ENCODE data around the gene UCP2. TPM values are rescaled to one million over a fixed set of nuclear protein-coding genes. Genes with fewer than 3 reads are reported as not detected.

UCP2 gene
- total and polyA plus RNA-seq, 9 of the 15 experiments (the other 6 are each of a cell fraction or from before 2014, with no cell fraction given) = 19.2 to 216 (median 87.9) TPM

- peak; percentile 45 to 57 (median 52) for DNase-seq (ENCODE audit: extremely low read depth in 1 of 4, low spot score in 3 of 4)
- H3K27ac ChIP-seq (ENCODE audit: extremely low read depth, low read depth, low read length) = no peak overlapping the region
- ChIA-PET CTCF (ENCODE audit: low intra/inter-chr PET ratio) (no interaction called here), POLR2A (interaction anchor here (0.8 to 1.4 kb wide), 2 partner anchors 21 to 206 kb away, joined by 4 to 7 read pairs; partner anchors contain the start of gene UCP2)
- ATAC-seq = peak; percentile 40
- H3K27me3 ChIP-seq (ENCODE audit: control insufficient read depth in 2 of 2, insufficient read depth in 2 of 2, low read length in 2 of 2) = no peaks in the 10 kb centered on the region
- no peaks in the 10 kb centered on the region for H3K36me3 ChIP-seq (ENCODE audit: control insufficient read depth, insufficient read depth, low read length)
- peak; percentile 60 for FAIRE-seq
- H3K9me3 ChIP-seq (replicated peaks; ENCODE audit: control insufficient read depth, insufficient read depth, low read depth, low read length) = no peaks in the 10 kb centered on the region
- intact Hi-C loops (cut with micrococcal nuclease) (no loop called here), in situ Hi-C loops (cut with MboI) (no loop called here)
- H3K4me1 ChIP-seq (replicated peaks in 1 of 2; ENCODE audit: control insufficient read depth in 2 of 2, insufficient read depth in 2 of 2, low read length in 2 of 2) = peaks cover 32 to 45% of the 10 kb centered on the region in 2 experiments
- H2AFZ ChIP-seq (ENCODE audit: low read depth, low read length) = peak overlapping the region; percentile 44; the same call in 1 of the 2 replicates
- H3K9ac ChIP-seq (ENCODE audit: insufficient read depth in 1 of 2, low read depth in 2 of 2, low read length in 2 of 2) = peak overlapping the region in 1 of 2 experiments; percentile 67; a peak in 2 of 4 replicates
- WGBS (ENCODE audit: insufficient coverage, low coverage, missing lambda C conversion rate) = 49% methylated on average over 9 of the region's 11 CpGs
- no peak overlapping the region for H3K4me3 ChIP-seq
- H3K4me2 ChIP-seq (ENCODE audit: insufficient read depth, low read length) = no peak overlapping the region
- no peaks in the 10 kb centered on the region for H3K79me2 ChIP-seq (ENCODE audit: control insufficient read depth, insufficient read depth, low read length)
- BruUV-seq (replicated peaks) = no TSS peak
- H3K9me1 ChIP-seq (ENCODE audit: control insufficient read depth, insufficient read depth, low read length) = no peaks in the 10 kb centered on the region
- no peaks in the 10 kb centered on the region for H4K20me1 ChIP-seq (replicated peaks; ENCODE audit: control insufficient read depth, insufficient read depth, low read length)
- peak; percentile 69 for TF ChIP-seq MAX (CRISPR knock-in tag; IDR thresholded peaks at IDR 0.05)
- no peak for TF ChIP-seq CBX2 (IDR thresholded peaks at IDR 0.05; ENCODE audit: insufficient read depth, low read length, poor library complexity, severe bottlenecking)
- TF ChIP-seq E2F6 (IDR thresholded peaks at IDR 0.05; ENCODE audit: borderline replicate concordance in 1 of 2, extremely low read depth in 1 of 2, insufficient read depth in 1 of 2, insufficient read length in 1 of 2, low read depth in 1 of 2, low read length in 1 of 2, poor library complexity in 1 of 2, severe bottlenecking in 1 of 2) = peak in 1 of 2 experiments; percentile 52
- no peak for TF ChIP-seq ZNF217 (CRISPR knock-in tag; IDR thresholded peaks at IDR 0.05)
- no peak for TF ChIP-seq C11orf30 (IDR thresholded peaks at IDR 0.05; ENCODE audit: low read depth)
- peak; percentile 53; the same call in 1 of the 2 replicates for TF ChIP-seq L3MBTL2 (IDR thresholded peaks at IDR 0.05)
- TF ChIP-seq HINFP (tag; conservative IDR thresholded peaks at IDR 0.05; ENCODE audit: low read depth) = no peak
- TF ChIP-seq ZNF592 (IDR thresholded peaks at IDR 0.05) = 0 out of 2 replicates have a peak, but pooled peaks have one; percentile 28
These were observed 22.3 kb upstream of the UCP2 start for GRCh38 chr11:74004759-74005615.

Measured in K562 (cell line).